Mesodermal cell (in vitro differentiated cells): ENCODE measurements around the gene CRABP1. TPM values are rescaled to one million over a fixed set of nuclear protein-coding genes. Genes with fewer than 3 reads are reported as not detected.

Experiments
- H3K27ac ChIP-seq: 2 replicates; pipeline ENCODE4 v1.7.0; 2013; ENCODE audit warnings: mild to moderate bottlenecking, low read depth, low read length, moderate library complexity; ENCODE audit not compliant: severe bottlenecking
- H3K36me3 ChIP-seq: 2 replicates; pipeline ENCODE4 v1.7.1; 2013; ENCODE audit warnings: mild to moderate bottlenecking, low read length, moderate library complexity; ENCODE audit not compliant: control insufficient read depth, insufficient read depth
- H3K4me1 ChIP-seq: one replicate; pipeline ENCODE4 v1.7.1; 2013; ENCODE audit warnings: mild to moderate bottlenecking, low read length; ENCODE audit not compliant: insufficient read depth, control insufficient read depth, poor library complexity, severe bottlenecking
- H3K4me3 ChIP-seq: 2 replicates; pipeline ENCODE4 v1.7.0; 2013; ENCODE audit warnings: low read length, control low read depth, mild to moderate bottlenecking; ENCODE audit not compliant: insufficient read depth, poor library complexity, severe bottlenecking; ENCODE audit errors: extremely low read depth
- H3K9me3 ChIP-seq: 2 replicates; pipeline ENCODE4 v1.7.1; 2013; ENCODE audit warnings: mild to moderate bottlenecking, low read length, moderate library complexity; ENCODE audit not compliant: control insufficient read depth
- WGBS, 2 experiments: methylation state at CpG; one replicate each; pipeline ENCODE4 v1.1.5; 2013; ENCODE audit warnings: missing lambda C conversion rate in 2 of 2; ENCODE audit not compliant: insufficient coverage in 2 of 2; 5-methylcytosine and 5-hydroxymethylcytosine counted together
- polyA plus RNA-seq, 2 experiments: library from polyadenylated mRNA; stranded (reverse); fragments of 50-300 nt; gene quantifications; one replicate each; pipeline ENCODE4 v1.2.3, GENCODE V29; 2013

Gene CRABP1
- 232 TPM for polyA plus RNA-seq (2013, experiment 1 of 2)
- 195 TPM for polyA plus RNA-seq (2013, experiment 2 of 2)

- Histone ChIP-seq H3K4me3 (peak within 1 kb of the TSS; percentile 40), H3K4me1 (peaks cover 8% of the 10 kb centered on the region), H3K36me3 (no peaks in the 10 kb centered on the region), H3K9me3 (no peaks in the 10 kb centered on the region), H3K27ac (no peak within 1 kb of the TSS)
- 1% methylated on average over 47 to 57 of the region's 67 CpGs for WGBS, 2 experiments
Observed at GRCh38 chr15:78340231-78341056, at the start of gene CRABP1. TSS of gene CRABP1 (plus strand) at chr15:78340353. CDS start at chr15:78340429, 76 bp downstream.

DNA sequence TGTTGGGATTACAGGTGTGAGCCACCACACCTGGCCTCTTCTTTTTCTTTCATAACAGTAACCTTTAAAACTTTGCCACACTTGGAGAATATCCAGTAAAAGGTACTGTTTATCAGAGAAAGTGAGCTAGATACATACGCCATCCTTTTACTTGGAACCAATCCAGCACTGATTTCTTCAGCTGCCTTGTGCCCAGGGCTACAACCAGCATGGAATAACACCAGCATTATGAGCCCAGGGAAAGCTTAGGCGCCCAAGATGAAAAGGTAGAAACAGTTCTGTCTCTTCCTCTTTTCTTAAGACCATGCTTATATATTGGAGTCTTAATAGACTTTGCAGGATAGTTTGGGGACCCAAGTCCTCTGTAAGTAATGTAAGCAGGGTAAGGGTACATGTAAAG, 49.1 kb upstream of the CRABP1 start:
- H3K4me3 ChIP-seq: no peak overlapping the region
- no peak overlapping the region for H3K27ac ChIP-seq
- WGBS, 2 experiments: 45 to 92% methylated on average over 1 to 2 of the region's 2 CpGs
- H3K9me3 ChIP-seq: no peaks in the 10 kb centered on the region
- no peaks in the 10 kb centered on the region for H3K4me1 ChIP-seq
- H3K36me3 ChIP-seq: peaks cover 73% of the 10 kb centered on the region

DNA sequence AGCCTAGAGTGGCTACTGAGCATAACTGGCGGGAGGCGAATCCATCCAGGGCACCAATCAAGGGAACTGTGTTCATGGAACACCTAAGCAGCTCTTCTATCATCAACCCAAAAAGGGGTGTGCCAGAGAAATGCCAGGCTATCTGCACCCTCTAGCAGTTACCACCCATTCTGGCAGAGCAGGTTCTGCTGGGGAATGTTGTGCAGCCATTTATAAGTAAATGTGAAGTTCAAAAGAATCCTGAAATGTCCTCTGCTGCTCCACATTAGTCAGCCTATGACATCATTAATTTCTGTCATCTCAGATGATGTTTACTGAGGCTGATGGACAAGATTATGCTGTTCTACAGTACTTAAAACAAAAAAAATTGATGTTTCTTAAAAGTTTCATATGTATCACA, 48.5 kb upstream of the CRABP1 start:
- H3K4me3 ChIP-seq: no peak overlapping the region
- WGBS, 2 experiments: 93 to 100% methylated on average over 2 of the region's 2 CpGs
- peaks cover 66% of the 10 kb centered on the region for H3K36me3 ChIP-seq
- no peaks in the 10 kb centered on the region for H3K4me1 ChIP-seq
- no peak overlapping the region for H3K27ac ChIP-seq
- H3K9me3 ChIP-seq: no peaks in the 10 kb centered on the region

- Histone ChIP-seq H3K27ac (no peak overlapping the region), H3K4me1 (no peaks in the 10 kb centered on the region), H3K4me3 (no peak overlapping the region), H3K36me3 (peaks cover 61% of the 10 kb centered on the region), H3K9me3 (no peaks in the 10 kb centered on the region)
- 83 to 100% methylated on average over 1 of the region's 1 CpG for WGBS, 2 experiments
Observed at GRCh38 chr15:78292219-78292618, 47.9 kb upstream of the CRABP1 start.

DNA sequence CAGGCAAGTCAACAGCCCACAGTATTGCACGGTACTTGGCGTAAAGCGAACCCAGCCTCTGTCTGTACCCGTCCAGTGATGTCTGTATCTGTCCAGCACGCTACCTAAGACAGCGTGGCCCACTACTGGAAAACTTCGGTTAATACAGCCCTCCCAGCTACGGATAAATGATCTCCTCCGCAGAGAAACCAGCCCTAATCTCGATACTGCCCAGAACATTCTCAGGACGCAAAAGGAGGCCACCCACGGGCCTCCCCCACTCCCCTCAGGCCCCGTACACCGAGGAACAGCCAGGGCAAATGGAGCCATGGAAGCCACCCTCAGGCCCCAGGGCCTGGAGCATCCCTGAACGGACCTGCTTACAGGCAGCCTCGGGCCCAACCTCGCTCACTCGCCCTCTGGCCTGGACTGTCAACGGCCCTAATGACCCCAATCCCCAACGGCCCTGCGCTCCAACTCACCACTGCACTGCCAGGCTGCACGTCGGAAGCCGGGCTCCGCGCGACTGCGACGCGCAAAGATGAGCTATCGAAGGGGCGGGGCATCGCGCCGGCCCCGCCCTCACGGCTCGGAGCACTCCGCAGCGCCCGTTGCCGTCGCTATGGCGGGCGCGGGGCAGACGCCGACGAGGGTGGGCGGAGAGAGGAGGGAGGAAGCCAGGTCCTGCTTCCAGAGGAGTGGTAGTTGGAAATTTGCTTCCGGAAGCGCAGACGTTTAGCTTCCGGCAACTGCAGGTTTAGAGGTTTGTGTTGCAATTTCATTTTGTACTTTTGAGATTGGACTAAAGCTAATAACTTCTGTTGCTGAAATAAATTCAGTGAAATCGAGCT, 40.8 kb upstream of the CRABP1 start, which contains the start of gene SKIC8:
TSS of gene SKIC8 (minus strand) at position 509 of the 830 bp plus-strand sequence. CDS start 3,923 bp downstream, outside the sequence.
- WGBS, 2 experiments: 0 to 1% methylated on average over 38 to 39 of the region's 55 CpGs
- Histone ChIP-seq H3K9me3 (no peaks in the 10 kb centered on the region), H3K4me3 (peak within 1 kb of the TSS; percentile 97), H3K27ac (peak within 1 kb of the TSS; percentile 87), H3K4me1 (peaks cover 16% of the 10 kb centered on the region), H3K36me3 (peaks cover 12% of the 10 kb centered on the region)

DNA sequence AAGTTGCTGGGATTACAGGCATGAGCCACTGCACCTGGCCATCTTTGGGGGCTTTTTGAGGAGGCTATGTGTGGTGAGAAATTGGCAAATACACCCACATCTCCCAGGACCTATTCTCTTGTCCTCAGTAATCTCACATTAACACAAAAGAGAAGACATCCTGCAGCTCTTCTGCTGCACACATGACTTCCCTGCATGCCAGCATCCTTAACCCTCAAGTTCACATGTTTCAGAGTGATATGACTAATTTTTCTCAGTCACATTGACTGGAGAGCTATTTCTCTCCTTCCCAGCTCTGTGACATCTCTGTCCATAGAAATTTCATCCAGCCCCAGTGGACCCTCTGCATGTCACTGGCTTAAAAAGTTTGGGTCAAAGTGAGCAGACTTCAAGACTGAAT, 38.8 kb upstream of the CRABP1 start:
- Histone ChIP-seq H3K27ac (no peak overlapping the region), H3K4me1 (peaks cover 24% of the 10 kb centered on the region)

DNA sequence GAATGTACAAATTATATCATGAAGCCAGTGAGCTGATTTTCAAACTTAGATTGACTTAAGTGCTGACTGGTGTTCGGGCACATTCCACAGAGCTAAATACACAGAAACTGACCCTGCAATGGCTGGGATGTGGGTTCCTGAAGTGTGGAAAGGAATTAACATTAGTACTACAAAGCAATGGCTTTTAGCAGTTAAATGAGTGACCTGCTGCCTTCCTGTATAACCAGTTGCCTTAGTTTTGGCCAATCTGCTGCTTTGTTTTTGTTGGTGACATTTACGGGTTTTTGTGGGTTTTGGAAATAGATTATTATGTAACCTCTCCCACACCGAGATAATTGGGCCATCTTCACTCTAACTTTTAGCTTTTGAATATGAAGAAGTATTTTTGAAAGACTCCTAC, 38.3 kb upstream of the CRABP1 start:
- Histone ChIP-seq H3K9me3 (no peaks in the 10 kb centered on the region), H3K27ac (no peak overlapping the region), H3K4me1 (peaks cover 29% of the 10 kb centered on the region), H3K4me3 (no peak overlapping the region), H3K36me3 (no peaks in the 10 kb centered on the region)
- WGBS, 2 experiments: 80 to 83% methylated on average over 1 of the region's 3 CpGs

More for the DNA sequence above, 38.8 kb upstream of the CRABP1 start:
- no peak overlapping the region for H3K4me3 ChIP-seq
- no peaks in the 10 kb centered on the region for H3K9me3 ChIP-seq
- H3K36me3 ChIP-seq: no peaks in the 10 kb centered on the region

GRCh38 chr15:78302579-78303312, 37.4 kb upstream of the CRABP1 start:
- peaks cover 32% of the 10 kb centered on the region for H3K4me1 ChIP-seq

DNA sequence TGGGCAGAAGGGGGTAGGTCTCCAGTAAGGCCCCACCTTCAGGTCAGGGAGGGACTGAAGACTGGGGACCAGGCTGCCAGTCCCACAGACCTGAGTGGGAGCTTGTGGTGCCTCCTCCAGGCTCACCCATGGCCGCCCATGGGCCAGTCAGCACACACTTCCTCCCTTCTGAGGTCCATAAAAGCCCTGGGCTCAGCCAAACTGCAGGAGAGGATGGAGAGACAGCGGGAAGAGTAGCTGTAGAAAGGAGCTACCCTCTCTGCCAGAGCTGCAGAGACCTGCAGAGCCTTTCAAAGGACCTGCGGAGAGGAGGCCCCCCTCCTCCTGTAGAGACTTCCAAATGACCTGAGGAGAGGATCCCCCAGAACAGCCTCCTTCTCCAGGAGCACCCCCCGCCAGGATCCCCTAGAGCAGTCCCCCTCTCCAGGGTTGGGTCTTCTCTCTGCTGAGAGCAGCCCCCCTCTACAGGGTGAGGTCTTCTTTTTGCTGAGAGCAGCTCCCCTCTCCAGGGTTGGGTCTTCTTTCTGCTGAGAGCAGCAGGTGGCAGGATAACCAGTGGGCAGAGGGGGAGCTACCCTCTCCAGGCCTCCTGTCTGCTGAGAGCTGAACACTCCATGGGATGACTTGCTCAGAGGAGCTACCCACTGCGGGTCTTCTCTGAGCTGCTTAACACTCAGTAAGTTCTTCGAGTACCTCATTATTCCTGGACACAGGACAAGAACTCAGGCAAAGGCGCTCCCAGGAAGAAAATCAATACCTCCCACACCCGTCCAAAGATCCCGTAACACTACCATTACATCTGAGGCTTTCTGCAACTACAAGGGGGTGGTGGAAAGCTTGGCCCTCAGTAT, 35.7 kb upstream of the CRABP1 start:
- WGBS, 2 experiments: 88 to 94% methylated on average over 5 of the region's 9 CpGs
- Histone ChIP-seq H3K4me3 (no peak overlapping the region), H3K4me1 (peaks cover 20% of the 10 kb centered on the region), H3K27ac (no peak overlapping the region), H3K9me3 (no peaks in the 10 kb centered on the region), H3K36me3 (no peaks in the 10 kb centered on the region)

More at GRCh38 chr15:78302579-78303312, 37.4 kb upstream of the CRABP1 start:
- H3K4me3 ChIP-seq: no peak overlapping the region
- H3K9me3 ChIP-seq: no peaks in the 10 kb centered on the region
- WGBS, 2 experiments: 60 to 86% methylated on average over 1 of the region's 5 CpGs
- H3K36me3 ChIP-seq: no peaks in the 10 kb centered on the region
- H3K27ac ChIP-seq: no peak overlapping the region
